ENCODE measurements around the gene GDF10. TPM values are rescaled to one million over a fixed set of nuclear protein-coding genes. Genes with fewer than 3 reads are reported as not detected.

Gene GDF10
- total RNA-seq, 1 experiment from 2014 or later: 0.20 TPM

GRCh38 chr10:47326306-47326926, 26.4 kb downstream of the GDF10 start:
- no peak overlapping the region for H3K27ac ChIP-seq (ENCODE audit: insufficient read length, low read depth, low read length)

More at GRCh38 chr10:47326306-47326926, 26.4 kb downstream of the GDF10 start:
- no peak for TF ChIP-seq CTCF (conservative IDR thresholded peaks at IDR 0.05)
- Mint-ChIP-seq H3K36me3 (ENCODE audit: insufficient read depth in 1 of 3, low read depth in 3 of 3) (no peaks in the 10 kb centered on the region), H3K27me3 (ENCODE audit: low read depth) (peaks cover 5% of the 10 kb centered on the region; the same call in 1 of the 2 replicates), H3K4me1 (no peaks in the 10 kb centered on the region), H3K4me3 (no peak overlapping the region), H3K27ac (no peak overlapping the region), H3K9me3 (peaks cover 0 to 2% of the 10 kb centered on the region in 2 experiments; a peak in 2 of 5 replicates)
- no peak overlapping the region for H2AK5ac ChIP-seq (ENCODE audit: insufficient read length, low read length)
- no peak overlapping the region for H3K56ac ChIP-seq (ENCODE audit: insufficient read length, low read depth, low read length)
- H3K18ac ChIP-seq (ENCODE audit: insufficient read length, low read depth, low read length): no peak overlapping the region
- H4K20me1 ChIP-seq (ENCODE audit: control insufficient read depth, insufficient read depth, insufficient read length): no peaks in the 10 kb centered on the region
- no peak overlapping the region for H3K4me2 ChIP-seq (ENCODE audit: insufficient read depth, insufficient read length, low read length)
- no peaks in the 10 kb centered on the region for H3K79me1 ChIP-seq (ENCODE audit: insufficient read depth, low read depth, low read length, poor library complexity, severe bottlenecking)
- no peaks in the 10 kb centered on the region for H3K23me2 ChIP-seq (ENCODE audit: insufficient read length, low read depth, low read length, poor library complexity, severe bottlenecking)
- H2BK5ac ChIP-seq (ENCODE audit: insufficient read length, low read length): no peak overlapping the region
- no peak overlapping the region for H3K23ac ChIP-seq (ENCODE audit: insufficient read length, low read depth, low read length)
- no peak overlapping the region for H3K9ac ChIP-seq (ENCODE audit: extremely low read depth, insufficient read length, low read length)
- H2BK15ac ChIP-seq (ENCODE audit: low read depth, low read length): no peak overlapping the region
- H3K4me1 ChIP-seq (ENCODE audit: insufficient read depth, low read length): no peaks in the 10 kb centered on the region
- no CpG with 5 or more reads among the region's 5 CpGs for WGBS (ENCODE audit: extremely low coverage, insufficient read length, low lambda C conversion rate)
- H3K14ac ChIP-seq (ENCODE audit: insufficient read depth, low read length): no peak overlapping the region
- no peak overlapping the region for H2BK120ac ChIP-seq (ENCODE audit: low read depth, low read length, poor library complexity, severe bottlenecking)
- no peaks in the 10 kb centered on the region for H3K9me3 ChIP-seq (ENCODE audit: control insufficient read depth, low read depth, low read length)
- no peak overlapping the region for H3T11ph ChIP-seq (ENCODE audit: low read length)
- no peak overlapping the region for H2AFZ ChIP-seq (ENCODE audit: low read length)
- no peak overlapping the region for H4K8ac ChIP-seq (replicated peaks; ENCODE audit: insufficient read length, low read depth, low read length)
- no peak overlapping the region for H3K4ac ChIP-seq (ENCODE audit: low read depth, low read length)
- no peak overlapping the region for H2BK20ac ChIP-seq (ENCODE audit: low read depth, low read length, poor library complexity, severe bottlenecking)
- H2BK12ac ChIP-seq (ENCODE audit: insufficient read length, low read depth, low read length): no peak overlapping the region
- H4K5ac ChIP-seq (ENCODE audit: insufficient read length, low read depth, low read length): no peak overlapping the region
- no peak for DNase-seq
- H4K91ac ChIP-seq (ENCODE audit: insufficient read length, low read depth, low read length): no peak overlapping the region
- no peaks in the 10 kb centered on the region for H3K27me3 ChIP-seq (ENCODE audit: insufficient read depth, low read length)
- H3K79me2 ChIP-seq (ENCODE audit: insufficient read depth, low read length): no peaks in the 10 kb centered on the region
